ENCODE data around the gene MAP3K20.
"Not testable (repeated sequence)": the region's sequence is repeated elsewhere in the genome, so short reads cannot be mapped to it uniquely, and the experiment has no call there.

MAP3K20 gene

GRCh38 chr2:173087793-173088496 is 12.3 kb downstream of the MAP3K20 start:
- no peak for DNase-seq

DNA sequence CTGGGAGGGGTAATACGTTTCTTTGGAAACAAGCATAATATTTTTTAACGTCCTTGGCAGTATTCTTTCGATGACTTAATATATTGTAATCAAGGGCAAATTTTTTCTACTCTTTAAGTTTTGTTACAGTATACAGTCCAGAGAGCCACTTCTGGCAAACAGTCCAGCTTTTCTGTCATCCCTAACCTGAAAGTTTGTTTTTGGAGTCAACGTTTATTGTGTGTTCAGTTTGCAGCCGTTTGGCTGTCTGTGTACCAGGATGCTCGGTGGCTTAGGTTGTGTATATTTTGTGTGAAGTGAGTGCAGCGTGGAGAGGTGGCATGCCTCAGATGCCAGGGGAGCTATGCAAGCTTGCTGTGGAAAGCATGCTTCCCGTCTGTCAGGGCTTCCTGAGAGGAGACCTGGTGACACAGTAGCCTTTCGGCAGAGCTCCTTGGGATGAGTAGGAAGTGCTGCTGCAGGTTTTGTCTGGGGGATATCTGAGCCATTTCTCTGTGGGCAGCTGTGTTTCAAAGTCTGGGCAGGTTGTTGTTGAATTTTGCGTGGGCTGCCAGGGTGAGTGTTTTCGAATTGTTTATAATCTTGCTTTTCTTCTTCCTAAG is 14.7 kb downstream of the MAP3K20 start:
- DNase-seq, result no peak

GRCh38 chr2:173090973-173091660 is 15.5 kb downstream of the MAP3K20 start:
- no peak for DNase-seq

GRCh38 chr2:173091910-173092309 is 16.3 kb downstream of the MAP3K20 start:
- no peak for DNase-seq

DNA sequence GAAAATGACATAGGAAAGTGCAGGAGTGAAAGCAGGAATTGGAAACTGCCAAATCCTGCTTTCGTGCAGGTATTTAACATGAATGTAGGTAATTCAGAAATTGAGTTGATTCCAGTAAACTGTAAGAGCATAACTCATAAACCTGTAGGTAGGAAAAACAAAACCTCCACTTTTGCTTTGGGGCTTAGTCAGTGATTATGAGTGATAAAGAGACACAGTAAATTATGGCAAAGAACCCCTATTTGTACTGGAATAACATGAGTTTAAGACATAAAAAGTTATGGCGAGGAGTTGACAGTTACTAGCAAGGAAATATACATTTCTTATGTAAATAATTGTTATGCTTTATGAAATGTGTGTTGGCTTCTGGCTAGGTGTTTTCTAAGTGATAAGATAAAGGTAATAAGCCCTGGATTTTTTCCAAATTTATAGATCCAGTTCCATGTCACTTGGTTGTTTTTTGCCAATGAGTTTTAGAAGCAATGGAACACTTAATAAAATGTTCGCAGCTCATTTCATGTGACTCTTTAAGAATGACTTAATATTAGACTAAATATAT is 17.3 kb downstream of the MAP3K20 start:
- no peak for DNase-seq

- not testable (repeated sequence) for DNase-seq
Measured at GRCh38 chr2:173093617-173094016, 18.0 kb downstream of the MAP3K20 start.

GRCh38 chr2:173094731-173095130 is 19.1 kb downstream of the MAP3K20 start:
- DNase-seq, result no peak

GRCh38 chr2:173095356-173095755 is 19.7 kb downstream of the MAP3K20 start:
- DNase-seq, result no peak

DNA sequence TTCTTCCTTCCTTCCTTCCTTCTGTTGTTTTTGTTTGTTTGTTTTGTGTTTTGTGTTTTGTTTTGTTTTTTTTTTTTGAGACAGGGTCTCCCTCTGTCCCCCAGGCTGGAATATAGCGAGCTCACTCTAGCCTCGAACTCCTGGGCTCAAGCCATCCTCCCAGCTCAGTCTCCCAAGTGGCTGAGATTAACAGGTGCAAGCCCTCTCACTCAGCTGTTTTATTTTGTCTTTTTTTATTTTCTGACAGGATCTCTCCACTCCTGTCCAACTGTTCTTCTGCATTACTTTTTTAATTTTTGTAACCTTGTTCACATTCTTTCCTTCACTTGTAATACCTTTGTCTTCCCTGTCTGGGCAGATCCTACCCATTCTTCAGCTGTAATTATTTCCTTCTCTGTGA is 23.6 kb downstream of the MAP3K20 start:
- no peak for DNase-seq

- DNase-seq, result no peak
Measured at GRCh38 chr2:173099804-173100203, 24.2 kb downstream of the MAP3K20 start.

GRCh38 chr2:173101687-173102086 is 26.0 kb downstream of the MAP3K20 start:
- no peak for DNase-seq

DNA sequence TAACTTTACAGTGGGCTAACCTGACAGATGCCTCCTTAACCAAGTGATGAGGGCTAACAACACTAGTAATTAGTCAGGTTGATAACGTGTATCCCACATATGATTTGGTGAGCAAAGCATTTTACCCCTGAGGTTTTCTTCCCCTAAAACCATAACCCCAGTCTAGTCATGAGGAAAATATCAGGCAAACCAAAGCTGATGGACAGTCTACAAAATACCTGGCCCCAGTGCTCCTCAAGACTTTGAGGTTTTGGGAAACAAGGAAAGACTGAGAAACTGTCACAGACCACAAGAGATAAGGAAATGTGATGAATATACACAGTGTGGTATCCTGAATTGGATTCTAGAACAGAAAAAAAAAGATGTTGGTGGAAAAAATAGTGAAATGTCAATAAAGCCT is 28.5 kb downstream of the MAP3K20 start:
- no peak for DNase-seq

GRCh38 chr2:173106959-173107628 is 31.4 kb downstream of the MAP3K20 start:
- no peak for DNase-seq

- no peak for DNase-seq
Measured at GRCh38 chr2:173107629-173108022, 32.0 kb downstream of the MAP3K20 start.

- no peak for DNase-seq
Measured at GRCh38 chr2:173109253-173110188, 33.9 kb downstream of the MAP3K20 start.

GRCh38 chr2:173117678-173118077 is 42.0 kb downstream of the MAP3K20 start:
- no peak for DNase-seq

- no peak for DNase-seq
Measured at GRCh38 chr2:173118395-173118794, 42.7 kb downstream of the MAP3K20 start.

DNA sequence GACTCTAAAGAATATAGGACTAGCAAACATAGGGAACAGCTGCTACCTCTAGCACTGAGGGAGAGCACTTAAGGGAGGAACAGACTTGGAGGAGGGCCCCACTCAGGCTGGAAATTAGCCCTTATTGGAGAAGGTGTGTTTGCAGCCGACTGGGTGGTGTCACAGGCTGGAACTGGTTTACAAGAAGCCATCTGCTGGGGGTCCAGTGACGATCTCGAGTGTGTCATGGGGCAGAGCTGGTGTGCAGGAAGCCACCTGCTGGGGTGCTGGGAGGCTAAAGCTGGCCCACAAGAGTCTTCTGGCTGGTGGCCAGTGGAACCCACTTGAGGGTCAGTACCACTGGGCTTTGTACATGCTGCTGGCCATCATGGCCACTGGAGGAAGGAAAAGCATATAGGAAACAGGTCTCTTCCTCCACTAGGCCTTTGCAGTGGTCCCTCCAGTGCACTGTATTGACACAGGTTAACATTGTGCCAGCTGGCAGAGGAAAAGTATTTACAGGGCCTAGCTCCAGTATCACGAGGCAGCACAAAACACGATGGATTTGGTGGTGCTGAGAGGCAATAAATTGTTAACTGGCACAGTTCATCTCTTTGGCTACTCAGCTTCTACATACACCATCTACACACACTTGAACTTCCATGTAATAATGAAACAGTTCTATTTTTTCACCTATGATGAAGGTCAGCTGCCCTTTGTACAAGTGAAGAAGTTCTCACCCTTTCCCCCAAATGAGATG is 43.6 kb downstream of the MAP3K20 start:
- DNase-seq, result no peak

GRCh38 chr2:173119944-173120343 is 44.3 kb downstream of the MAP3K20 start:
- DNase-seq, result no peak

- DNase-seq, result no peak
Measured at GRCh38 chr2:173122936-173123335, 47.3 kb downstream of the MAP3K20 start.

DNA sequence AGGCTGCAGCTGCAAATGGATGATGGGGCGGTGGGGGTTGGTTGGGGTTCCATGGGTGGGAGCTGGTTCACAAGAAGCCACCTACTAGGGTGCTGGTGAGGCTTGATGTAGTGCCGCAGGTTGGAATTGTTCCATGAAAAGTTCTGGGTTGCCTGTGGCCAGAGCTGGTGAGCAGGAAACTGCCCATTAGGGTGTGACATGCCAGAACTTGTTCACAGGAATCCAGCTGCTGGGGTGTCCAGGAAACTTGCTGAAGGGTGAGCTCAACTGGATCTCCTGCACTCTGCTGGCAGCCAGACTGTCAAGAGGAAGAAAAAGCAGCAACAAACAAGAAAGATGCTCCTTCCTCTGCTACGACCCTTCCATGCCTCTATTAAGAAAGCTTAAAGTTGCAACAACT is 48.8 kb downstream of the MAP3K20 start:
- no peak for DNase-seq
